ENCODE data around the gene OR1D5. TPM values are rescaled to one million over a fixed set of nuclear protein-coding genes. Genes with fewer than 3 reads are reported as not detected.

Gene OR1D5
- total and polyA plus RNA-seq, 2 of the 8 experiments (the other 6 are each of a cell fraction or from before 2014, with no cell fraction given), result not detected

DNA sequence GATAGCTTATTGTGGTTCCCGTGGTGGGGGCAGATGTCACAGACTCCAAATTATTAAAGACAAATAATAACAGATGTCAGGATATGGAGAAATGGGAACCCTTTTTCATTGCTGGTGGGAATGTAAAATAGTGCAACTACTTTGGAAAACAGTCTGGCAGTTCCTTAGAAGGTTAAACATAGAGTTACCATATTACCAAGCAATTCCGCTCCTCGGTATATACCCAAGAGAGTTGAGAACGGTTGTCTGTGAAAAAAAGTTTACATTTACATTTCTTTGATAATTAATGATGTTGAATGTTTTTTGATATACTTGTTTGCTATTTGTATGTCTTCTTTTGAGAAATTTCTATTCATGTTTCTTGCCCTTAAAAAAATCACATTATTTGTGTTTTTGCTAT lies 41.2 kb downstream of the OR1D5 start (continued):
- TF ChIP-seq, protein P1, sequence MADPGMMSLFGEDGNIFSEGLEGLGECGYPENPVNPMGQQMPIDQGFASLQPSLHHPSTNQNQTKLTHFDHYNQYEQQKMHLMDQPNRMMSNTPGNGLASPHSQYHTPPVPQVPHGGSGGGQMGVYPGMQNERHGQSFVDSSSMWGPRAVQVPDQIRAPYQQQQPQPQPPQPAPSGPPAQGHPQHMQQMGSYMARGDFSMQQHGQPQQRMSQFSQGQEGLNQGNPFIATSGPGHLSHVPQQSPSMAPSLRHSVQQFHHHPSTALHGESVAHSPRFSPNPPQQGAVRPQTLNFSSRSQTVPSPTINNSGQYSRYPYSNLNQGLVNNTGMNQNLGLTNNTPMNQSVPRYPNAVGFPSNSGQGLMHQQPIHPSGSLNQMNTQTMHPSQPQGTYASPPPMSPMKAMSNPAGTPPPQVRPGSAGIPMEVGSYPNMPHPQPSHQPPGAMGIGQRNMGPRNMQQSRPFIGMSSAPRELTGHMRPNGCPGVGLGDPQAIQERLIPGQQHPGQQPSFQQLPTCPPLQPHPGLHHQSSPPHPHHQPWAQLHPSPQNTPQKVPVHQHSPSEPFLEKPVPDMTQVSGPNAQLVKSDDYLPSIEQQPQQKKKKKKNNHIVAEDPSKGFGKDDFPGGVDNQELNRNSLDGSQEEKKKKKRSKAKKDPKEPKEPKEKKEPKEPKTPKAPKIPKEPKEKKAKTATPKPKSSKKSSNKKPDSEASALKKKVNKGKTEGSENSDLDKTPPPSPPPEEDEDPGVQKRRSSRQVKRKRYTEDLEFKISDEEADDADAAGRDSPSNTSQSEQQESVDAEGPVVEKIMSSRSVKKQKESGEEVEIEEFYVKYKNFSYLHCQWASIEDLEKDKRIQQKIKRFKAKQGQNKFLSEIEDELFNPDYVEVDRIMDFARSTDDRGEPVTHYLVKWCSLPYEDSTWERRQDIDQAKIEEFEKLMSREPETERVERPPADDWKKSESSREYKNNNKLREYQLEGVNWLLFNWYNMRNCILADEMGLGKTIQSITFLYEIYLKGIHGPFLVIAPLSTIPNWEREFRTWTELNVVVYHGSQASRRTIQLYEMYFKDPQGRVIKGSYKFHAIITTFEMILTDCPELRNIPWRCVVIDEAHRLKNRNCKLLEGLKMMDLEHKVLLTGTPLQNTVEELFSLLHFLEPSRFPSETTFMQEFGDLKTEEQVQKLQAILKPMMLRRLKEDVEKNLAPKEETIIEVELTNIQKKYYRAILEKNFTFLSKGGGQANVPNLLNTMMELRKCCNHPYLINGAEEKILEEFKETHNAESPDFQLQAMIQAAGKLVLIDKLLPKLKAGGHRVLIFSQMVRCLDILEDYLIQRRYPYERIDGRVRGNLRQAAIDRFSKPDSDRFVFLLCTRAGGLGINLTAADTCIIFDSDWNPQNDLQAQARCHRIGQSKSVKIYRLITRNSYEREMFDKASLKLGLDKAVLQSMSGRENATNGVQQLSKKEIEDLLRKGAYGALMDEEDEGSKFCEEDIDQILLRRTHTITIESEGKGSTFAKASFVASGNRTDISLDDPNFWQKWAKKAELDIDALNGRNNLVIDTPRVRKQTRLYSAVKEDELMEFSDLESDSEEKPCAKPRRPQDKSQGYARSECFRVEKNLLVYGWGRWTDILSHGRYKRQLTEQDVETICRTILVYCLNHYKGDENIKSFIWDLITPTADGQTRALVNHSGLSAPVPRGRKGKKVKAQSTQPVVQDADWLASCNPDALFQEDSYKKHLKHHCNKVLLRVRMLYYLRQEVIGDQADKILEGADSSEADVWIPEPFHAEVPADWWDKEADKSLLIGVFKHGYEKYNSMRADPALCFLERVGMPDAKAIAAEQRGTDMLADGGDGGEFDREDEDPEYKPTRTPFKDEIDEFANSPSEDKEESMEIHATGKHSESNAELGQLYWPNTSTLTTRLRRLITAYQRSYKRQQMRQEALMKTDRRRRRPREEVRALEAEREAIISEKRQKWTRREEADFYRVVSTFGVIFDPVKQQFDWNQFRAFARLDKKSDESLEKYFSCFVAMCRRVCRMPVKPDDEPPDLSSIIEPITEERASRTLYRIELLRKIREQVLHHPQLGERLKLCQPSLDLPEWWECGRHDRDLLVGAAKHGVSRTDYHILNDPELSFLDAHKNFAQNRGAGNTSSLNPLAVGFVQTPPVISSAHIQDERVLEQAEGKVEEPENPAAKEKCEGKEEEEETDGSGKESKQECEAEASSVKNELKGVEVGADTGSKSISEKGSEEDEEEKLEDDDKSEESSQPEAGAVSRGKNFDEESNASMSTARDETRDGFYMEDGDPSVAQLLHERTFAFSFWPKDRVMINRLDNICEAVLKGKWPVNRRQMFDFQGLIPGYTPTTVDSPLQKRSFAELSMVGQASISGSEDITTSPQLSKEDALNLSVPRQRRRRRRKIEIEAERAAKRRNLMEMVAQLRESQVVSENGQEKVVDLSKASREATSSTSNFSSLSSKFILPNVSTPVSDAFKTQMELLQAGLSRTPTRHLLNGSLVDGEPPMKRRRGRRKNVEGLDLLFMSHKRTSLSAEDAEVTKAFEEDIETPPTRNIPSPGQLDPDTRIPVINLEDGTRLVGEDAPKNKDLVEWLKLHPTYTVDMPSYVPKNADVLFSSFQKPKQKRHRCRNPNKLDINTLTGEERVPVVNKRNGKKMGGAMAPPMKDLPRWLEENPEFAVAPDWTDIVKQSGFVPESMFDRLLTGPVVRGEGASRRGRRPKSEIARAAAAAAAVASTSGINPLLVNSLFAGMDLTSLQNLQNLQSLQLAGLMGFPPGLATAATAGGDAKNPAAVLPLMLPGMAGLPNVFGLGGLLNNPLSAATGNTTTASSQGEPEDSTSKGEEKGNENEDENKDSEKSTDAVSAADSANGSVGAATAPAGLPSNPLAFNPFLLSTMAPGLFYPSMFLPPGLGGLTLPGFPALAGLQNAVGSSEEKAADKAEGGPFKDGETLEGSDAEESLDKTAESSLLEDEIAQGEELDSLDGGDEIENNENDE (IDR thresholded peaks at IDR 0.05; ENCODE audit: insufficient replicate concordance, low read length), result no peak
- TF ChIP-seq SUZ12 (IDR thresholded peaks at IDR 0.05; ENCODE audit: low read length), result no peak
- TF ChIP-seq KDM5A (IDR thresholded peaks at IDR 0.05; ENCODE audit: low read length), result no peak
- no peak for TF ChIP-seq POLR2A (IDR thresholded peaks at IDR 0.05; ENCODE audit: control extremely low read depth in 1 of 2, low read depth in 2 of 2, low read length in 2 of 2)
- TF ChIP-seq, protein P2, sequence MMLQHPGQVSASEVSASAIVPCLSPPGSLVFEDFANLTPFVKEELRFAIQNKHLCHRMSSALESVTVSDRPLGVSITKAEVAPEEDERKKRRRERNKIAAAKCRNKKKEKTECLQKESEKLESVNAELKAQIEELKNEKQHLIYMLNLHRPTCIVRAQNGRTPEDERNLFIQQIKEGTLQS (IDR thresholded peaks at IDR 0.05; ENCODE audit: insufficient read depth, low read depth, low read length), result no peak
- TF ChIP-seq HDAC2 (IDR thresholded peaks at IDR 0.05; ENCODE audit: borderline replicate concordance in 1 of 2, low read depth in 2 of 2, low read length in 2 of 2), result no peak
- TF ChIP-seq EZH2 (IDR thresholded peaks at IDR 0.05; ENCODE audit: low read depth, low read length, severe bottlenecking), result no peak
- no peak for TF ChIP-seq BACH1 (IDR thresholded peaks at IDR 0.05; ENCODE audit: low read length)
- TF ChIP-seq NRF1 (IDR thresholded peaks at IDR 0.05; ENCODE audit: low read depth, low read length), result no peak
- TF ChIP-seq YY1 (IDR thresholded peaks at IDR 0.05; ENCODE audit: low read depth, low read length), result no peak
